GM12892 (cell line): ENCODE results near the gene CHRM5.
"Not testable (repeated sequence)": the region's sequence is repeated elsewhere in the genome, so short reads cannot be mapped to it uniquely, and the experiment has no call there.

Experiments
- DNase-seq: peaks from one replicate; pipeline ENCODE4 v3.0.0; 2011; ENCODE audit not compliant: insufficient read length
- FAIRE-seq: peaks from 2 replicates; lab custom pipeline; 2011; peaks lifted over from hg19 to GRCh38; lab: Jason Lieb, UNC
- POLR2A ChIP-seq: IDR thresholded peaks from 2 replicates; pipeline ENCODE4 v1.6.1; 2011; ENCODE audit warnings: low read depth, low read length, control low read depth
- POLR2AphosphoS5 ChIP-seq: IDR thresholded peaks from 2 replicates; pipeline ENCODE4 v1.6.1; 2011; ENCODE audit warnings: low read depth, low read length, control low read depth
- TAF1 ChIP-seq: IDR thresholded peaks from 2 replicates; pipeline ENCODE4 v1.6.1; 2011; ENCODE audit warnings: low read depth, mild to moderate bottlenecking, control low read depth, low read length, borderline replicate concordance

The CHRM5 gene

GRCh38 chr15:34027606-34028005, 59.3 kb downstream of the CHRM5 start:
- no peak for DNase-seq
- no peak for FAIRE-seq
- TF ChIP-seq TAF1 (no peak), POLR2AphosphoS5 (no peak), POLR2A (no peak)

DNA sequence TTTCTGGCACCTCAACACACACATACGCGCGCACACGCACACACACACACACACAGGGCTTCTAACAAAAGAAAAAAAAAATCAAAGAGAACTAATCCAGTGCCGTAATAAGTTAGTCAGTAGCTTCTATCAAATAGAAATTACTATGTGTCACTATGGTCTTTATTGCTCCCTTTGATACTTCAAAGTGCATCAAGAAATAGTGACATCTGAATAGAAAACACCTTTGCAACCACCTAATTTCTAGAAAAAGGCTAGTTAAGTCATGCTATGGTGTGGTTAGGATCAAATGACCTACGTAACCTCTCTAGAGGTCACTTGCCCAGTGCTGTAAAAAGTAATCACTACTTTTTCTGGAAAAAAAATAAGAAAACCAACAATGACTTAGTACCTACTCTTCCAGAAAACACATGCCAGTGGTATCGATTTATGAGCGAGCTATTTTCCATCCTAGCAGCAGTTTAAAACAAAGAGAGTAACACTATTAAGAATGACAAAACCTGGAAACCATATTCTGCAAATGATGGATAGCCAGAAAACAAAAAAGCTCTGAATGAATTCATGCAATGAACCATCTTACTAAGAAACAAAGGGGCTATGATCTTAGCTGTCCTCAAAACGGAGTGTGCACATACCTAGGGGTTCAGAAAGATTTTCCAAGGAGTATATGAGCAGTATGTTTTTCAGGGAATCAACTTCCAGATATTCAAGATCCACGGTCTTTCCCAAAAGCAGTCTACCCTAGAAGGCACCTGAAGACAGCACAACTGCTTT, 63.9 kb downstream of the CHRM5 start:
- DNase-seq, result no peak
- FAIRE-seq, result no peak
- TF ChIP-seq POLR2A, result no peak
- TF ChIP-seq TAF1, result no peak
- TF ChIP-seq POLR2AphosphoS5, result no peak

DNA sequence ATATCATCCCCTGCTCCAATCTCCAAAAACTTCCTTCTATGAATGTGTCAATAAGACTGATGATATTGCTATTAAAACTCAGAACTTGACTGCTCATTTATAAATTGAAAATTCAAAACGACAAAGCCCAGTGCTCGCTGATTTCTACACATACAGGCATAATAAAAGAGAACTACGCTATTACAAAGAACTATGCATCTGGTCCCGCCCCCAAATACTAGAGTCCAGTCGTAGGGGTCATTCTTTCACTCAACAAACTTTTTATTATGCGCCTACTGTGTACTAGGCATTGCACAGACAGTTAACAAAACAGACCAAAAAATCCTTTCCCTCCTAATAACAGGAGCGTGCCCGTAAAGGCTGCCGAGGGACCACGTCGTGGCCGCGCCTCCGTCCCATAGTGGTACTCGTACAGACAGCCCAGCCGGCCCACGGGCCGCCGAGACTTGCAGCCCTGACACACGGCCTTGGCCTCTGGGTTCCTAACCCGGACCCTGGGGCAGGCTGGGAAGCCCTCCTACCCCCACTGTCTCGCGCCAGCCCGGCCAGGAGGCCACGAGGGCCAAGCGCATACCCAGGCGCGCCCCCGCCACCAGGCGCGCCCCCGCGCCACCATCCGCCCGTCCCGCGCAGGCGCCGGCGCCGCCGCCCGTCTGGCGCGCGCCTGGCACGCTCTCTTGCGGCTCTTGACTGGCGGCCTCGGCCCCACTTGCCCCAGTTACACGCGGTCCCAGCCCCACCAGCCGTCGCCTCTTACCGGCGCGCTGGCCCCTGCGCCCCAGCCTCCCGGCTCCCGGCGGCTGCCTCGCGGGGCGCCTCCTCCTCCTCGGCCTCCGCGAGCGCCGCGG, 70.0 kb downstream of the CHRM5 start:
- FAIRE-seq, result peak; percentile 93

GRCh38 chr15:34038871-34039789, 70.8 kb downstream of the CHRM5 start, which contains the start of gene AVEN:
Gene AVEN (minus strand): TSS chr15:34039204. CDS start chr15:34039046, 158 bp downstream.
- TF ChIP-seq POLR2A (no peak), POLR2AphosphoS5 (no peak), TAF1 (no peak)
- DNase-seq (peak; percentile 32), FAIRE-seq (peak; percentile 87)

More for the DNA sequence above, 70.0 kb downstream of the CHRM5 start:
- DNase-seq, result peak; percentile 50
- peak; percentile 58 for TF ChIP-seq TAF1
- TF ChIP-seq POLR2AphosphoS5, result peak; percentile 90
- TF ChIP-seq POLR2A, result peak; percentile 88

DNA sequence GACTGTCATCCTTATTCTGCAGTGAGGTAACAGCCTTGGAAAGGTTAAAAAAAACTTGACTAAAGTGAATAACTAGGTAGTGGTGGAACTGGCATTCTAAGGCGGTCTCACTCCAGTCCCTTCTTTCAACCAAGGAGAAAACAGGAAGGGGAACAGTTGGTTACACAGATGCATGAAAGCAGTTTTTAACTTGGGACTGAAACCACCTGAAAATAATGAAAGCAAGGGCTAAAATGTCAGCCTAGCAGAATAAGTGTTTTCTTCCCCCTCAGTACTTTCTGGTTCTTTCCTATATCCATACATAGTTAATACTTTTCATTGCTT, 71.5 kb downstream of the CHRM5 start:
- TF ChIP-seq POLR2AphosphoS5 (no peak), POLR2A (no peak), TAF1 (no peak)
- no peak for FAIRE-seq

GRCh38 chr15:34043391-34043790, 75.1 kb downstream of the CHRM5 start:
- TF ChIP-seq TAF1, result no peak
- no peak for TF ChIP-seq POLR2AphosphoS5
- no peak for TF ChIP-seq POLR2A
- FAIRE-seq (no peak), DNase-seq (no peak)

More for the DNA sequence above, 71.5 kb downstream of the CHRM5 start:
- DNase-seq, result no peak

- FAIRE-seq, result no peak
- TF ChIP-seq POLR2AphosphoS5 (no peak), POLR2A (no peak), TAF1 (no peak)
- DNase-seq, result no peak
Observed at GRCh38 chr15:34043813-34044212, 75.5 kb downstream of the CHRM5 start.

DNA sequence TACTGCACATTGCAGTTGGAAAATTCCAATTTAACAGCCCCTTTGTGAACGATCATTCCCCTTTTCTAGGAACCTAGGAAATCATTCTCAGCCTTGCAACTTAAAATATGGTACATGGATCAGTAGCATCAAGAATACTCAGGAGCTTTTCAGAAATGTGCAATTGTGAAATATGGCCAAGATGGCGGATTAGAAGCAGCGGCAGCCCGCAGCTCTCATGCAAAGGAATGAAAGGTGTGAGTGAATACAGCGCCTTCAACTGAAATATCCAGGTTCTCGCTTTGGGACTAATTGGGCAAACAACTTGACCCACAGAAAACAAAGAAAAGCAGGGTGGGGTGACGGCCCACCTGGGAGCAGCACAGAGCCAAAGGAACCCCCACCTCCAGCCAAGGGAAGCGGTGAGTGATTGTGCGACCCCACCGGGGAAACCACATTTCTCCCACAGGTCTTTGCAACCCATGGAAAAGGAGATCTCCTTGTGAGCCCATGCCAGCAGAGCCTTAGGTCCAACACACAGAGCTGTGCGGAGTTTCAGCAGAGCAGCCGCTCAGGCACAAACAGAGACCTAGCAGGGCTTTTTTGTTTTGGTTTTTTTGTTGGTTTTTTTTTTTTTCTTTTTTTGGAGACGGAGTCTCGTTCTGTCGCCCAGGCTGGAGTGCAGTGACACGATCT, 78.3 kb downstream of the CHRM5 start:
- no peak for TF ChIP-seq POLR2AphosphoS5
- no peak for TF ChIP-seq POLR2A
- TF ChIP-seq TAF1, result no peak
- no peak for FAIRE-seq
- DNase-seq, result no peak

GRCh38 chr15:34047893-34048775, 79.8 kb downstream of the CHRM5 start:
- TF ChIP-seq POLR2AphosphoS5 (no peak), POLR2A (no peak), TAF1 (no peak)
- FAIRE-seq (no peak), DNase-seq (no peak)

- no peak for DNase-seq
- TF ChIP-seq POLR2A (no peak), TAF1 (no peak), POLR2AphosphoS5 (no peak)
- no peak for FAIRE-seq
Observed at GRCh38 chr15:34049112-34049511, 80.8 kb downstream of the CHRM5 start.

GRCh38 chr15:34050385-34050784, 82.1 kb downstream of the CHRM5 start:
- DNase-seq, FAIRE-seq: not testable (repeated sequence)
